Tibial nerve (tissue), 4 donors: Measurements from ENCODE around the gene SATB2.

Experiments
- EP300 ChIP-seq, 2 donors: sonication (generic); formaldehyde crosslinking; IDR thresholded peaks; one replicate each; pipeline ENCODE4 v1.6.1; 2017; ENCODE audit warnings: antibody characterized with exemption in 2 of 2, mild to moderate bottlenecking in 1 of 2
- POLR2A ChIP-seq, 2 donors: fragments of 450-650 bp; IDR thresholded peaks; one replicate each; pipeline ENCODE4 v1.6.1; 2017; ENCODE audit warnings: antibody characterized with exemption in 2 of 2, mild to moderate bottlenecking in 2 of 2, moderate library complexity in 2 of 2
- TF ChIP-seq, protein P1 (sequence below), 5 experiments: fragments of 200-600 bp in 3 of 5; fragments of 450-650 bp in 2 of 5; sonication (generic) in 3 of 5; IDR thresholded peaks; one replicate each; pipeline ENCODE4 v1.5.1; 2016 to 2019; ENCODE audit warnings: antibody characterized with exemption in 5 of 5, mild to moderate bottlenecking in 3 of 5, moderate library complexity in 2 of 5

DNA sequence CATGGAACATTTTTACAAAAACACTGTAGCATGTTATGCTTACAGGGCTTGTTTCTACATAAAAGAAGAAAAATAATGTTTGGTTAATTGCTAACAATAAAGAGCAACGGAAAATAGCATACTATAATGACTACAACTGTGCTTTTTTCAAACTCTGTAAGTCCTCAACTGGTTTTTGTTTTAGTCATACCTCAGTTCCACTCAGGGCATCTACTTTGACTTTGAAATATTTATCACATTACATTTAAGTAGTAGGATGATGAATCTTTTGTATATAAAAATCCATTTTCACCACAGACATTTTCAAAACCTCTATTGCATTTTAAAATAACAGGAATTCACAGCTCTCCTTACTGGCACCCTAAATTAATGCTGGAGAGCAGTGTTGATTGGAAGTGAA, 8.3 kb downstream of the SATB2 start:
- TF ChIP-seq, protein P1, sequence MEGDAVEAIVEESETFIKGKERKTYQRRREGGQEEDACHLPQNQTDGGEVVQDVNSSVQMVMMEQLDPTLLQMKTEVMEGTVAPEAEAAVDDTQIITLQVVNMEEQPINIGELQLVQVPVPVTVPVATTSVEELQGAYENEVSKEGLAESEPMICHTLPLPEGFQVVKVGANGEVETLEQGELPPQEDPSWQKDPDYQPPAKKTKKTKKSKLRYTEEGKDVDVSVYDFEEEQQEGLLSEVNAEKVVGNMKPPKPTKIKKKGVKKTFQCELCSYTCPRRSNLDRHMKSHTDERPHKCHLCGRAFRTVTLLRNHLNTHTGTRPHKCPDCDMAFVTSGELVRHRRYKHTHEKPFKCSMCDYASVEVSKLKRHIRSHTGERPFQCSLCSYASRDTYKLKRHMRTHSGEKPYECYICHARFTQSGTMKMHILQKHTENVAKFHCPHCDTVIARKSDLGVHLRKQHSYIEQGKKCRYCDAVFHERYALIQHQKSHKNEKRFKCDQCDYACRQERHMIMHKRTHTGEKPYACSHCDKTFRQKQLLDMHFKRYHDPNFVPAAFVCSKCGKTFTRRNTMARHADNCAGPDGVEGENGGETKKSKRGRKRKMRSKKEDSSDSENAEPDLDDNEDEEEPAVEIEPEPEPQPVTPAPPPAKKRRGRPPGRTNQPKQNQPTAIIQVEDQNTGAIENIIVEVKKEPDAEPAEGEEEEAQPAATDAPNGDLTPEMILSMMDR (IDR thresholded peaks at IDR 0.05) = no peak
- TF ChIP-seq EP300 (IDR thresholded peaks at IDR 0.05) (no peak), POLR2A (IDR thresholded peaks at IDR 0.05) (no peak)
